Lower lobe of right lung (tissue), 2 donors: ENCODE measurements around the gene HMGA1. TPM values are rescaled to one million over a fixed set of nuclear protein-coding genes. Genes with fewer than 3 reads are reported as not detected.

Experiments used
- ATAC-seq, 2 donors: fragments of 200-7000 bp; cut with Tn5 transposase; one replicate each; pipeline ENCODE4 v1.9.1; 2020 to 2022; ENCODE audit warnings: mild to moderate bottlenecking in 2 of 2, moderate library complexity in 2 of 2
- DNase-seq: peaks from one replicate; pipeline ENCODE4 v3.0.0-alpha.2; 2020
- H3K27ac ChIP-seq: fragments of 200-600 bp; one replicate; pipeline ENCODE4 v1.8.0; 2022
- H3K27me3 ChIP-seq: fragments of 200-600 bp; one replicate; pipeline ENCODE4 v1.8.0; 2022; ENCODE audit warnings: low read depth
- H3K36me3 ChIP-seq: fragments of 200-600 bp; one replicate; pipeline ENCODE4 v1.8.0; 2022; ENCODE audit warnings: mild to moderate bottlenecking
- H3K4me1 ChIP-seq: fragments of 200-600 bp; one replicate; pipeline ENCODE4 v1.8.0; 2022
- H3K4me3 ChIP-seq: fragments of 200-600 bp; one replicate; pipeline ENCODE4 v1.8.0; 2022; ENCODE audit warnings: mild to moderate bottlenecking
- H3K9me3 ChIP-seq: fragments of 200-600 bp; one replicate; pipeline ENCODE4 v1.8.0; 2022
- intact Hi-C: fragments of 100-400 bp; cut with DNase I; formaldehyde crosslinking; loops from one replicate; pipeline ENCODE4 v1.11.0; 2022
- total RNA-seq: library from RNA; stranded (reverse); fragmentation: NEBNext Ultra II Directional; extraction: Animal tissue kit (Norgen Biotek cat#: 25700); gene quantifications from one replicate; pipeline ENCODE4 v1.2.1, GENCODE V29; 2021
- TF ChIP-seq, protein P1 (sequence below): fragments of 200-600 bp; IDR thresholded peaks from one replicate; pipeline ENCODE4 v1.8.0; 2022; ENCODE audit warnings: antibody characterized with exemption, mild to moderate bottlenecking
- donor health status: DM: no; HTN: yes; CAD: no; lungs with severe emphysema.

Gene HMGA1
- total RNA-seq, 1 donor from 2014 or later: 63.5 TPM

DNA sequence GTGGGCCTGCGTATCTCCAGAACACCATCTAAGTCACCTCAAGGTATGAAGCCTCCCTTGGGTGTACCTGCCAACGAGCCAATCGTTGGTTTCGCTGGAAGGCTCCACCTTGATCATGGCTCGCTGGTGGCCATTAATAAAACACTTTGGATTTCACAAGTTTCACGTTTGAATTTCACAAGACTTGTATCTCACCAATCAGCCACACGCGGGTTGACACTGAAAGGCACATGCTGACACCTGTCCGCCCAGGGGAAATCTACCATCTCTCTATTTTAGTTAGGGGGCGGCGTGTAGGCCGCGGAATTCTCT, 586 bp upstream of the HMGA1 start:
- H3K36me3 ChIP-seq: peaks cover 5% of the 10 kb centered on the region
- peak overlapping the region; percentile 59 for H3K4me3 ChIP-seq
- intact Hi-C loops: no loop called here
- peak; percentile 56 to 65 for ATAC-seq
- H3K27ac ChIP-seq: peak overlapping the region; percentile 87
- H3K4me1 ChIP-seq: peaks cover 23% of the 10 kb centered on the region
- no peaks in the 10 kb centered on the region for H3K9me3 ChIP-seq
- DNase-seq: no peak
- TF ChIP-seq, protein P1, sequence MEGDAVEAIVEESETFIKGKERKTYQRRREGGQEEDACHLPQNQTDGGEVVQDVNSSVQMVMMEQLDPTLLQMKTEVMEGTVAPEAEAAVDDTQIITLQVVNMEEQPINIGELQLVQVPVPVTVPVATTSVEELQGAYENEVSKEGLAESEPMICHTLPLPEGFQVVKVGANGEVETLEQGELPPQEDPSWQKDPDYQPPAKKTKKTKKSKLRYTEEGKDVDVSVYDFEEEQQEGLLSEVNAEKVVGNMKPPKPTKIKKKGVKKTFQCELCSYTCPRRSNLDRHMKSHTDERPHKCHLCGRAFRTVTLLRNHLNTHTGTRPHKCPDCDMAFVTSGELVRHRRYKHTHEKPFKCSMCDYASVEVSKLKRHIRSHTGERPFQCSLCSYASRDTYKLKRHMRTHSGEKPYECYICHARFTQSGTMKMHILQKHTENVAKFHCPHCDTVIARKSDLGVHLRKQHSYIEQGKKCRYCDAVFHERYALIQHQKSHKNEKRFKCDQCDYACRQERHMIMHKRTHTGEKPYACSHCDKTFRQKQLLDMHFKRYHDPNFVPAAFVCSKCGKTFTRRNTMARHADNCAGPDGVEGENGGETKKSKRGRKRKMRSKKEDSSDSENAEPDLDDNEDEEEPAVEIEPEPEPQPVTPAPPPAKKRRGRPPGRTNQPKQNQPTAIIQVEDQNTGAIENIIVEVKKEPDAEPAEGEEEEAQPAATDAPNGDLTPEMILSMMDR: no peak
- H3K27me3 ChIP-seq: no peaks in the 10 kb centered on the region

DNA sequence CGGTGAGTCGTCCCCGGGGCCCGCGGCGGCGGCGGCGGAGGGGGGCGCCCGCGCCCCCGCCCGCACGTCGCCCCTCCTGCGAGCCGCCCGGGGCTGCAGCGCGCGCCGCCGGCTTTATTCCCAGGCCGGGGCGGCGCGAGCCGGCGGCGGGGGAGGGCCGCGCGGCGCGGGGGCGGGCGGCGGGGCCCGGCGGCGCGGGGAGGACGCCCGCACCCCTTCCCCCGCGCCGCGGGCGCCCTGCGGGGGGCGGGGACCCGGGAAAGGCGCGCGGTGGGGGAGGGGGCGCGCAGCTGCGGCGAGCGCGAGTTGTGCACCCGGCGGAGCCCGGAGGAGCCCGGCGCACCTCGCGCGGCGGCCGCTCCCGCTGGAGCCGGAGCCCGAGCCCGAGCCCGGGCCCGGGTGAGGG, 646 bp downstream of the HMGA1 start:
- H3K9me3 ChIP-seq: no peaks in the 10 kb centered on the region
- no peak for ATAC-seq
- peak overlapping the region; percentile 87 for H3K27ac ChIP-seq
- H3K4me3 ChIP-seq: peak overlapping the region; percentile 80
- peaks cover 17% of the 10 kb centered on the region for H3K36me3 ChIP-seq
- TF ChIP-seq, protein P1: no peak
- H3K4me1 ChIP-seq: peaks cover 23% of the 10 kb centered on the region
- intact Hi-C loops: no loop called here
- peak; percentile 57 for DNase-seq
- H3K27me3 ChIP-seq: no peaks in the 10 kb centered on the region

DNA sequence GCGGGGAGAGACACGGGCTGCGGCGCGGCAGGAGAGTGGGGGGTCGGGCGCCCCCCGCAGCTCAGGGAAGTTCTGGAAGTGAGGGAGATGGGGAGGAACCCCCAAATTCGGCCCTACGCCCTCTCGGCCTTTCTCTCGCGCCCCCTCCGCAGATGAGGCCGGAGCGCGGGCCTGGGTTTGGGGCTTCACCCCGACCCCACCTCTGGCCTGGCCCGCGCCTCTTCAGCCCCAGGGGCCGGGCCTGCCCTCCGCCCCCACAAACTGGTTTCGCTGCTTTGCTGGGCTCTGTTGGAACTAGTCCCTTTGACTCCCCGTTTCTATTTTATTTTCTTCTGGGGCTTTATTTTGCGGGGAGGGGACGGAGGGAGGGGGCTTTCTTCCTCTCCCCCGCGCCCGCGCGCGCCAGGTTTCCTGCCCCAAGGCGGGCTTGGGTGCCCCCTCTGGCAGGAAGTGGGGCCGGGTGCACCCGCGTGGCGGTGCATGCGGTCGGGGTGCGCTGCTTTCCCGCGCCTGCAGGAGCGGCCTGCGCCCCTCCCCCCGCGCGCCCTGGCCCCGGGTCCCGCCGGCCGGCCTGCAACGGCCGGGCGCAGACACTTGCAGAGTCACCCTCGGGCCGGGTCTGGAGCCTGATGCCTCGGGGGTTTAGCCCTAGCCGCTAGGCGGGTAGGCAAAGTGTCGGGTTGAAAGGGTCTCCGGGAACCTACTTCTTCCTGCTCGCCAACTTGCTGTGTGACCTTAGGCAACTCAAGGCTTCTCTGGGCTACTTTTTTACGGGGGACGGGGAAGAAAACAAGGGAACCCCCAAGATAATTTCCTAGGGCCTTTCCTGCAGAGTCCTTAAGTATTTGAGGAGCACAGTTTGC, 1.3 kb downstream of the HMGA1 start:
- H3K9me3 ChIP-seq: no peaks in the 10 kb centered on the region
- DNase-seq (peak; percentile 70), ATAC-seq (no peak)
- no peaks in the 10 kb centered on the region for H3K27me3 ChIP-seq
- TF ChIP-seq, protein P1: peak; percentile 34
- peaks cover 23% of the 10 kb centered on the region for H3K36me3 ChIP-seq
- intact Hi-C loops: no loop called here
- H3K27ac ChIP-seq: peak overlapping the region; percentile 68
- H3K4me3 ChIP-seq: peak overlapping the region; percentile 80
- H3K4me1 ChIP-seq: peaks cover 23% of the 10 kb centered on the region

DNA sequence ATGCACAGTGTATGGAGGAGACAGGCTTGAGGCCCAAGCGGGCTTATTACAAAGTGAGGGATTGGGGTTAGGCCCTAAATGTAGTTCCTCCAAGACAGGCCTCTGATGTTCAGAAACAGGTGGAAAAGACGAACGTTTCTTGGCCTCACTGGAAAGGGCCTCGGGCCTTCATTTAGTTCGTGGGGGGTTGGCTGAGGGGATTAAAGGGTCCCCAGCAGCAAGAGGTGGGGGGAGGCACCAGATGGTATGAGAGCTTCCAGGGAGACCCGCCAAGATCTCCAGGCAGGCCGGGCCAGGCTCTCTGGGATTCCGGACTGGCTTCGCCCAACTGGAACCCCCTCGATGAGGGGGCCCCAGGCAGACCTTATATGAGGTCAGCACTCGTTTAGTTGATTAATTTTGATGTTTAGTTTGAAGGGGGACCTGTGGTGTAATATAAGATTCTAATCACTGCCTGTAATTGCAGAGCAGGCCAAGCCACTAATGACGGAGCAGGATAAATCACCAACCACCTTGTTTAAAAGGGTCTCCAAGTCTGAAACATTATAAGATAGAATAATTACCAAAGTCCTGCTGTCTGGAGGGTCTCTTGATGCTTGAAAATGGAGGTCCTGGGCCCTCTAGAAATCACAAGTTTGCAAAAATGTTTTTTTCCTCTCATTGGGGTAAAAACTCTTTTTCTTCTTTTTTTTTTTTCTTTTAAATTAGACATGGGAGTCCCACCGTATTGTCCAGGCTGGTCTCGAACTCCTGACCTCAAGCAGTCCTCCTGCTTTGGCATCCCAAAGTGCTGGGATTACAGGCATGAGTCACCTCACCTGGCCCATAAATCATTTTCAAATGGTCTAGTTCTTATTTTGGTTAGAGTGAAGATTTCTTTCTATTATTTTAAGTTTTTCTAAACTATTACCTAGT, 2.2 kb downstream of the HMGA1 start:
- DNase-seq: peak; percentile 37

DNA sequence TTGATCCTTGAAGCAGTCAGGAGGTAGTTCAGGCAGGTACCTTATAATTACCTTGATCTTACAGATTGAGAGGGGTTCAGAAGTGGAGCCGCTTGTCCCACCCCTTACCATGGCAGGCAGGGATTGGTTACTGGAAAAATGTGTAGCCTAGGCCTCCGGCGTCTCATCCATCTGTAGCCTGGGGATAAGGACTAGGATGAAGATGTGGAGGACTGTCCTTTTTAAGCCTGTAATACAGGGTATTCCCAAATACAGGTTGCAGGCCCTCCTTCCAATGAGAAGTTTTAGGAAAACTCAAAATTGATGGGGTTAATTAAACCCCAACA, 2.8 kb downstream of the HMGA1 start:
- H3K4me3 ChIP-seq: no peak overlapping the region
- no peaks in the 10 kb centered on the region for H3K9me3 ChIP-seq
- peaks cover 37% of the 10 kb centered on the region for H3K4me1 ChIP-seq
- ATAC-seq: no peak
- no peaks in the 10 kb centered on the region for H3K27me3 ChIP-seq
- intact Hi-C loops: no loop called here
- H3K27ac ChIP-seq: no peak overlapping the region
- peaks cover 26% of the 10 kb centered on the region for H3K36me3 ChIP-seq
- TF ChIP-seq, protein P1: no peak
- DNase-seq: peak; percentile 9

More for the DNA sequence above, 2.2 kb downstream of the HMGA1 start:
- H3K36me3 ChIP-seq: peaks cover 26% of the 10 kb centered on the region
- no peak for ATAC-seq
- peaks cover 31% of the 10 kb centered on the region for H3K4me1 ChIP-seq
- no peak overlapping the region for H3K27ac ChIP-seq
- H3K4me3 ChIP-seq: peak overlapping the region; percentile 80
- TF ChIP-seq, protein P1: no peak
- intact Hi-C loops: no loop called here
- no peaks in the 10 kb centered on the region for H3K27me3 ChIP-seq
- no peaks in the 10 kb centered on the region for H3K9me3 ChIP-seq
